DOHH2 (cell line): ENCODE measurements around the gene VKORC1L1.

Experiments used
- H3F3A ChIP-seq: fragments of 200-600 bp; sonication (generic), shearing (Covaris generic); 2 replicates; pipeline ENCODE4 v1.6.0; 2016; ENCODE audit warnings: antibody characterized with exemption, mild to moderate bottlenecking; ENCODE audit not compliant: control insufficient read depth, insufficient read depth
- H3K27ac ChIP-seq: fragments of 200-600 bp; sonication (generic); 2 replicates; pipeline ENCODE4 v1.5.1; 2014; ENCODE audit warnings: low read depth, mild to moderate bottlenecking, low read length, moderate library complexity
- H3K27me3 ChIP-seq: fragments of 200-600 bp; sonication (generic); 2 replicates; pipeline ENCODE4 v1.6.1; 2014; ENCODE audit warnings: mild to moderate bottlenecking, low read length, mixed read lengths; ENCODE audit not compliant: control insufficient read depth
- H3K36me3 ChIP-seq: fragments of 200-600 bp; sonication (generic); 2 replicates; pipeline ENCODE4 v1.6.1; 2014; ENCODE audit warnings: mild to moderate bottlenecking, low read length, moderate library complexity, mixed read lengths; ENCODE audit not compliant: control insufficient read depth
- H3K4me1 ChIP-seq: fragments of 200-600 bp; sonication (generic); 2 replicates; pipeline ENCODE4 v1.6.1; 2014; ENCODE audit warnings: mild to moderate bottlenecking, low read length, mixed read lengths; ENCODE audit not compliant: control insufficient read depth
- H3K4me2 ChIP-seq: fragments of 200-600 bp; sonication (generic); 2 replicates; pipeline ENCODE4 v1.6.0; 2014; ENCODE audit warnings: mild to moderate bottlenecking, low read length, moderate library complexity
- H3K4me3 ChIP-seq: fragments of 200-600 bp; sonication (generic); 2 replicates; pipeline ENCODE4 v1.5.1; 2014; ENCODE audit warnings: mild to moderate bottlenecking, low read length, mixed read lengths
- H3K79me2 ChIP-seq: fragments of 200-600 bp; sonication (generic); 2 replicates; pipeline ENCODE4 v1.6.1; 2014; ENCODE audit warnings: mild to moderate bottlenecking, low read length, mixed read lengths; ENCODE audit not compliant: control insufficient read depth
- H3K9me2 ChIP-seq: fragments of 200-600 bp; sonication (generic); replicated peaks from 2 replicates; pipeline ENCODE4 v1.6.1; 2014; ENCODE audit warnings: mild to moderate bottlenecking, low read length, mixed read lengths; ENCODE audit not compliant: control insufficient read depth
- H3K9me3 ChIP-seq: fragments of 200-600 bp; sonication (generic); 2 replicates; pipeline ENCODE4 v1.6.1; 2014; ENCODE audit warnings: antibody characterized with exemption, low read length, mixed read lengths; ENCODE audit not compliant: control insufficient read depth, insufficient read depth
- H4K20me1 ChIP-seq: fragments of 200-600 bp; sonication (generic); 2 replicates; pipeline ENCODE4 v1.6.0; 2014; ENCODE audit warnings: low read depth, mild to moderate bottlenecking, antibody characterized with exemption, low read length, moderate library complexity; ENCODE audit not compliant: control insufficient read depth, insufficient read depth
- EZH2phosphoT487 ChIP-seq: fragments of 200-600 bp; sonication (generic); IDR thresholded peaks from 2 replicates; pipeline ENCODE4 v1.6.1; 2017; ENCODE audit warnings: borderline replicate concordance, mild to moderate bottlenecking, antibody characterized with exemption, low read length, moderate library complexity, mixed read lengths
- TF ChIP-seq, protein P1 (sequence below): fragments of 200-600 bp; sonication (generic); IDR thresholded peaks from one replicate; pipeline ENCODE4 v1.5.1; 2014; ENCODE audit warnings: antibody characterized with exemption, mild to moderate bottlenecking, low read depth, low read length; ENCODE audit not compliant: poor library complexity, severe bottlenecking

The VKORC1L1 gene

DNA sequence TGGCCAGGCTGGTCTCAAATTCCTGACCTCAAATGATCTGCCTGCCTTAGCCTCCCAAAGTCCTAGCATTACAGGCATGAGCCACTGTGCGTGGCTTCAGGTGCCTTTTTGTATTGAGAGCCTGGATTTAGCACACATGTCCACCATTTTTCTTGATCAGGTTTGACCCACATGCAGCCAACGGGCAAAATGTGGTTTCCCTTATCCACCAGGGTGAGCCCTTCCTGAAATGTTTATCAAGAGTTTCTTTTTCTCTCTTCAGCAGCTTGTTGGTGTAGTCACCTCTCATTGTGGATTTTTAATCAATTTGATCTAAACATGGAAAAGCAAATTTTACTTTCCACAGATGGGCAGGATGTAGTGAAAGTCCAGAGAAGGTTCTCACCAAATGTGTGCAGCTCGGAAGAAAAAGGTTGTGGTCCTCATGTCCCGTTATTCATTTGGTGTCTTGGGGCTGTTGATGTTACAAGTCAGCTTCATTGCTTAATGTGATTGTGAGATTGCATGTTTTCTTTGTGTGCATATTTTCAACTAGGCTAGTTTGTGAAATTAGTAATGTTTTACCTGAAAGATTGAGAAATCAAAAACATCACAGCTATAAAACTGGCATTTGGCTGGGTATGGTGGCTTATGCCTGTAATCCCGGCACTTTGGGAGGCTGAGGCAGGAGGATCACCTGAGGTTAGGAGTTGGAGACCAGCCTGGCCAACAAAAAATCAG is 80.3 kb downstream of the VKORC1L1 start:
- H3K9me2 ChIP-seq: no peaks in the 10 kb centered on the region
- H4K20me1 ChIP-seq: peaks cover 5% of the 10 kb centered on the region; the same call in 1 of the 2 replicates
- no peaks in the 10 kb centered on the region for H3K4me1 ChIP-seq
- peaks cover 20% of the 10 kb centered on the region for H3F3A ChIP-seq
- no peak overlapping the region for H3K4me3 ChIP-seq
- TF ChIP-seq EZH2phosphoT487: no peak
- TF ChIP-seq, protein P1, sequence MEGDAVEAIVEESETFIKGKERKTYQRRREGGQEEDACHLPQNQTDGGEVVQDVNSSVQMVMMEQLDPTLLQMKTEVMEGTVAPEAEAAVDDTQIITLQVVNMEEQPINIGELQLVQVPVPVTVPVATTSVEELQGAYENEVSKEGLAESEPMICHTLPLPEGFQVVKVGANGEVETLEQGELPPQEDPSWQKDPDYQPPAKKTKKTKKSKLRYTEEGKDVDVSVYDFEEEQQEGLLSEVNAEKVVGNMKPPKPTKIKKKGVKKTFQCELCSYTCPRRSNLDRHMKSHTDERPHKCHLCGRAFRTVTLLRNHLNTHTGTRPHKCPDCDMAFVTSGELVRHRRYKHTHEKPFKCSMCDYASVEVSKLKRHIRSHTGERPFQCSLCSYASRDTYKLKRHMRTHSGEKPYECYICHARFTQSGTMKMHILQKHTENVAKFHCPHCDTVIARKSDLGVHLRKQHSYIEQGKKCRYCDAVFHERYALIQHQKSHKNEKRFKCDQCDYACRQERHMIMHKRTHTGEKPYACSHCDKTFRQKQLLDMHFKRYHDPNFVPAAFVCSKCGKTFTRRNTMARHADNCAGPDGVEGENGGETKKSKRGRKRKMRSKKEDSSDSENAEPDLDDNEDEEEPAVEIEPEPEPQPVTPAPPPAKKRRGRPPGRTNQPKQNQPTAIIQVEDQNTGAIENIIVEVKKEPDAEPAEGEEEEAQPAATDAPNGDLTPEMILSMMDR: no peak
- no peak overlapping the region for H3K4me2 ChIP-seq
- peaks cover 47% of the 10 kb centered on the region for H3K36me3 ChIP-seq
- H3K27me3 ChIP-seq: no peaks in the 10 kb centered on the region
- no peak overlapping the region for H3K27ac ChIP-seq
- no peaks in the 10 kb centered on the region for H3K79me2 ChIP-seq
- no peaks in the 10 kb centered on the region for H3K9me3 ChIP-seq

DNA sequence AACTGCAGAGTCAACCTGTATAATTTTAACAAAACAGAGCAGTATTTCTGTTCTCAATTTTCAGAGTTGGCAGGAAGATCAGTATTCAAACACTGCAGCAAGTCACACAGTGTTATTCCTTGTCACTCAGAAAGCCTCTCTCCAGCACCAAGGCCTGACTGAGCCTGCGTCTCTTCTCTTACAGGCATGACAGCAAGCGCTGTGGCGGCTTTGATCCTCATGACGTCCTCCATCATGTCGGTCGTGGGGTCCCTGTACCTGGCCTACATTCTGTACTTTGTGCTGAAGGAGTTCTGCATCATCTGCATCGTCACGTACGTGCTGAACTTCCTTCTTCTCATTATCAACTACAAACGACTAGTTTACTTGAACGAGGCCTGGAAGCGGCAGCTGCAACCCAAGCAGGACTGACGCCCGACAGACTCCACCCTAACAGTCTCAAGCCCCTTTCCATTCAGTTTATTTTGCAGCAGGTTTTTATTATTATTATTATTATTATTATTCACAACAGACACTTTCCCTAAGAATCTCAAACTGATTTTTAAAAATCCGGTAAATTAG is 81.1 kb downstream of the VKORC1L1 start:
- H3K79me2 ChIP-seq: no peaks in the 10 kb centered on the region
- H3K4me3 ChIP-seq: no peak overlapping the region
- H3K36me3 ChIP-seq: peaks cover 55% of the 10 kb centered on the region
- no peaks in the 10 kb centered on the region for H3K9me2 ChIP-seq
- no peaks in the 10 kb centered on the region for H3K9me3 ChIP-seq
- no peak for TF ChIP-seq EZH2phosphoT487
- TF ChIP-seq, protein P1: no peak
- H3F3A ChIP-seq: peaks cover 25% of the 10 kb centered on the region
- no peak overlapping the region for H3K27ac ChIP-seq
- H4K20me1 ChIP-seq: peaks cover 5% of the 10 kb centered on the region; the same call in 1 of the 2 replicates
- H3K4me2 ChIP-seq: no peak overlapping the region
- no peaks in the 10 kb centered on the region for H3K4me1 ChIP-seq
- no peaks in the 10 kb centered on the region for H3K27me3 ChIP-seq

DNA sequence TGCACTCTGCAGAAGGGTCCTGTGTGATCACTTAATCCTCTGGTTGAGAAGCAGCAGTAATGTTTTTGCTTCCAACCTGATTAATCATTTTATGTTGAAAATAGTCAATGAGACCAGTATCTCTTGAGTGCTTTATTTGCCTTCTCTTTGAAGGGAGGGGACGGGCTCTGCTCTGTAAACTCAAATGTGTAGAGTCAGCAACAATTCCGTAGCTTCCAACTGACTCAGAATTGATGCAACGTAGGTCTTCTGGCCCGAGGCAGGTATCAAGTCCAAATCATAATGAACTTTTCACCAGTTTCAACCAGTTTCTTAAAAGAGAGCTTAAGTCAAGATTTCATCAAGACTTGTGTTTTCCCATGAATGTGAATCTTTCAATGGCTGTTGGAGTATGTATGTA is 82.8 kb downstream of the VKORC1L1 start:
- Histone ChIP-seq H3K4me2 (no peak overlapping the region), H3K36me3 (peaks cover 73% of the 10 kb centered on the region), H3K4me3 (no peak overlapping the region), H4K20me1 (peaks cover 5% of the 10 kb centered on the region), H3K79me2 (no peaks in the 10 kb centered on the region), H3F3A (peaks cover 36% of the 10 kb centered on the region), H3K9me3 (no peaks in the 10 kb centered on the region), H3K27ac (no peak overlapping the region), H3K4me1 (no peaks in the 10 kb centered on the region), H3K27me3 (no peaks in the 10 kb centered on the region), H3K9me2 (no peaks in the 10 kb centered on the region)
- TF ChIP-seq, protein P1: no peak
- no peak for TF ChIP-seq EZH2phosphoT487
